Stimulated activated CD4-positive, alpha-beta T cell treated with anti-CD3 and anti-CD28 coated beads, Interleukin-15, amount 100 ng/mL, for 1 hour (primary cell): ENCODE results near the gene RGS8.

ENCODE experiments used
- DNase-seq, 2 donors: peaks; one replicate each; pipeline ENCODE4 v3.0.0-alpha.2; 2020; ENCODE audit warnings: low read depth in 1 of 2, low spot score in 1 of 2

RGS8 gene

GRCh38 chr1:182684116-182684828 lies at the start of gene RGS8:
Gene RGS8, minus strand, starts transcription at chr1:182684587. Its CDS starts 14,938 bp downstream, at chr1:182669649.
- no peak for DNase-seq

GRCh38 chr1:182731852-182732575 lies 47.6 kb upstream of the RGS8 start:
- no peak for DNase-seq

- no peak for DNase-seq
Measured at GRCh38 chr1:182726912-182727311, 42.5 kb upstream of the RGS8 start.

GRCh38 chr1:182725259-182726255 lies 41.2 kb upstream of the RGS8 start:
- no peak for DNase-seq

- DNase-seq, result no peak
Measured at GRCh38 chr1:182724215-182724614, 39.8 kb upstream of the RGS8 start.

- no peak for DNase-seq
Measured at GRCh38 chr1:182723200-182723599, 38.8 kb upstream of the RGS8 start.

- no peak for DNase-seq
Measured at GRCh38 chr1:182721525-182721924, 37.1 kb upstream of the RGS8 start.

- DNase-seq, result no peak
Measured at GRCh38 chr1:182720463-182720862, 36.1 kb upstream of the RGS8 start.

- DNase-seq, result no peak
Measured at GRCh38 chr1:182719553-182719952, 35.2 kb upstream of the RGS8 start.

- no peak for DNase-seq
Measured at GRCh38 chr1:182718311-182718710, 33.9 kb upstream of the RGS8 start.

- no peak for DNase-seq
Measured at GRCh38 chr1:182716740-182717720, 32.6 kb upstream of the RGS8 start.

GRCh38 chr1:182715531-182715930 lies 31.1 kb upstream of the RGS8 start:
- DNase-seq, result no peak

GRCh38 chr1:182714546-182714945 lies 30.2 kb upstream of the RGS8 start:
- no peak for DNase-seq

GRCh38 chr1:182713939-182714338 lies 29.6 kb upstream of the RGS8 start:
- no peak for DNase-seq

- no peak for DNase-seq
Measured at GRCh38 chr1:182713492-182713891, 29.1 kb upstream of the RGS8 start.

- DNase-seq, result no peak
Measured at GRCh38 chr1:182709855-182710254, 25.5 kb upstream of the RGS8 start.

GRCh38 chr1:182709225-182709764 lies 24.9 kb upstream of the RGS8 start:
- DNase-seq, result no peak

- DNase-seq, result no peak
Measured at GRCh38 chr1:182707122-182707521, 22.7 kb upstream of the RGS8 start.

GRCh38 chr1:182704677-182705076 lies 20.3 kb upstream of the RGS8 start:
- no peak for DNase-seq

- no peak for DNase-seq
Measured at GRCh38 chr1:182703539-182703938, 19.2 kb upstream of the RGS8 start.
